Fibroblast of lung (primary cell): Measurements from ENCODE around the gene ATG5. TPM values are rescaled to one million over a fixed set of nuclear protein-coding genes. Genes with fewer than 3 reads are reported as not detected.

Experiments used
- DNase-seq, 2 donors: peaks; one replicate each; pipeline versions ENCODE4 v3.0.0 to v3.0.0-alpha.2; 2010; ENCODE audit warnings: low read depth in 2 of 2
- H2AFZ ChIP-seq: 2 replicates; pipeline ENCODE4 v1.5.1; 2012; ENCODE audit warnings: low read length, control low read depth, inconsistent platforms
- H3K27ac ChIP-seq: 2 replicates; pipeline ENCODE4 v1.5.1; 2011; ENCODE audit warnings: low read length, control low read depth; ENCODE audit not compliant: insufficient read depth
- H3K27me3 ChIP-seq: 2 replicates; pipeline ENCODE4 v1.5.1; 2011; ENCODE audit warnings: mild to moderate bottlenecking, low read length; ENCODE audit not compliant: control insufficient read depth, insufficient read depth
- H3K36me3 ChIP-seq: 2 replicates; pipeline ENCODE4 v1.5.1; 2011; ENCODE audit warnings: low read length; ENCODE audit not compliant: control insufficient read depth, insufficient read depth
- H3K4me1 ChIP-seq: 2 replicates; pipeline ENCODE4 v1.5.1; 2011; ENCODE audit warnings: low read length; ENCODE audit not compliant: control insufficient read depth, insufficient read depth; ENCODE audit errors: extremely low read depth
- H3K4me2 ChIP-seq: 2 replicates; pipeline ENCODE4 v1.5.1; 2011; ENCODE audit warnings: low read length, control low read depth; ENCODE audit not compliant: insufficient read depth; ENCODE audit errors: extremely low read depth
- H3K4me3 ChIP-seq, 4 experiments: fragments of 200-600 bp in 1 of 4; sonication (generic) in 1 of 4; replicated peaks in 1 of 4; 2 replicates each; pipeline ENCODE4 v1.5.1; 2011 to 2016; ENCODE audit warnings: low read length in 4 of 4, low read depth in 3 of 4, mild to moderate bottlenecking in 3 of 4, control low read depth in 2 of 4, inconsistent platforms in 1 of 4, mixed read lengths in 1 of 4; ENCODE audit not compliant: insufficient read depth in 1 of 4; ENCODE audit errors: control extremely low read depth in 1 of 4
- H3K79me2 ChIP-seq: 2 replicates; pipeline ENCODE4 v1.5.1; 2012; ENCODE audit warnings: mild to moderate bottlenecking, low read length, inconsistent platforms; ENCODE audit not compliant: control insufficient read depth, insufficient read depth
- H3K9ac ChIP-seq: 2 replicates; pipeline ENCODE4 v1.5.1; 2011; ENCODE audit warnings: mild to moderate bottlenecking, low read length, control low read depth; ENCODE audit not compliant: insufficient read depth
- H3K9me3 ChIP-seq: 2 replicates; pipeline ENCODE4 v1.5.1; 2012; ENCODE audit warnings: low read depth, low read length; ENCODE audit not compliant: control insufficient read depth, insufficient read depth
- H4K20me1 ChIP-seq: 2 replicates; pipeline ENCODE4 v1.5.1; 2011; ENCODE audit warnings: low read length; ENCODE audit not compliant: control insufficient read depth, insufficient read depth; ENCODE audit errors: extremely low read depth
- CTCF ChIP-seq, 2 donors: IDR thresholded peaks in 1 of 2; conservative IDR thresholded peaks in 1 of 2; 1 replicate in 1 of 2; 2 replicates in 1 of 2; pipeline ENCODE4 v1.5.1; 2011 to 2012; ENCODE audit warnings: low read length in 2 of 2, control low read depth in 1 of 2, inconsistent platforms in 1 of 2, low read depth in 1 of 2, mild to moderate bottlenecking in 1 of 2
- EZH2 ChIP-seq: IDR thresholded peaks from 2 replicates; pipeline ENCODE4 v1.5.1; 2012; ENCODE audit warnings: low read length, control low read depth, mild to moderate bottlenecking; ENCODE audit errors: missing control alignments
- polyA plus RNA-seq, 2 donors: library from polyadenylated mRNA; depleted of rRNA in 1 of 2; stranded (reverse) in 1 of 2; unstranded in 1 of 2; fragments of >200 nt; gene quantifications; 2 replicates each; pipeline ENCODE4 v1.2.1, GENCODE V29; 2011 to 2012; ENCODE audit warnings: missing spikeins in 1 of 2
- total RNA-seq: library from RNA; depleted of rRNA; stranded (reverse); fragments of >200 nt; gene quantifications from 2 replicates; pipeline ENCODE4 v1.2.1, GENCODE V29; 2014

The ATG5 gene
- total and polyA plus RNA-seq, 2 donors (not counting 1 experiment from before 2014, with no cell fraction given): 38.6 to 64.7 TPM

GRCh38 chr6:106315765-106316374 lies 9.7 kb downstream of the ATG5 start:
- Histone ChIP-seq H4K20me1 (peaks cover 2% of the 10 kb centered on the region), H3K9me3 (no peaks in the 10 kb centered on the region), H3K27me3 (no peaks in the 10 kb centered on the region), H3K79me2 (peaks cover 39% of the 10 kb centered on the region), H3K36me3 (peaks cover 2% of the 10 kb centered on the region), H3K4me3 (no peak overlapping the region), H3K9ac (no peak overlapping the region), H3K4me1 (no peaks in the 10 kb centered on the region), H3K4me2 (no peak overlapping the region), H3K27ac (no peak overlapping the region), H2AFZ (no peak overlapping the region)
- peak in 1 of 2 donors; percentile 33 for DNase-seq
- no peak for TF ChIP-seq CTCF (conservative IDR thresholded peaks at IDR 0.05 in 1 of 2, IDR thresholded peaks at IDR 0.05 in 1 of 2; ENCODE audit: low read depth in 1 of 2, low read length in 2 of 2)
- TF ChIP-seq EZH2: no peak

GRCh38 chr6:106309766-106310373 lies 15.7 kb downstream of the ATG5 start:
- Histone ChIP-seq H3K9me3 (no peaks in the 10 kb centered on the region), H3K4me2 (peak overlapping the region; percentile 63), H3K4me3 (no peak overlapping the region), H3K79me2 (peaks cover 6% of the 10 kb centered on the region), H3K36me3 (peaks cover 2% of the 10 kb centered on the region), H3K4me1 (no peaks in the 10 kb centered on the region), H2AFZ (no peak overlapping the region), H3K9ac (no peak overlapping the region), H3K27me3 (no peaks in the 10 kb centered on the region), H4K20me1 (no peaks in the 10 kb centered on the region), H3K27ac (no peak overlapping the region)
- no peak for TF ChIP-seq CTCF (conservative IDR thresholded peaks at IDR 0.05 in 1 of 2, IDR thresholded peaks at IDR 0.05 in 1 of 2; ENCODE audit: low read depth in 1 of 2, low read length in 2 of 2)
- no peak for TF ChIP-seq EZH2
- peak; percentile 35 to 50 for DNase-seq

- peak in 1 of 2 donors; percentile 77 for DNase-seq
- no peak overlapping the region for H2AFZ ChIP-seq
- no peak overlapping the region for H3K27ac ChIP-seq
- TF ChIP-seq EZH2 (no peak), CTCF (conservative IDR thresholded peaks at IDR 0.05 in 1 of 2, IDR thresholded peaks at IDR 0.05 in 1 of 2; ENCODE audit: low read depth in 1 of 2, low read length in 2 of 2) (no peak)
- H3K27me3 ChIP-seq: no peaks in the 10 kb centered on the region
- H3K4me2 ChIP-seq: no peak overlapping the region
- H4K20me1 ChIP-seq: no peaks in the 10 kb centered on the region
- H3K9ac ChIP-seq: no peak overlapping the region
- no peaks in the 10 kb centered on the region for H3K4me1 ChIP-seq
- H3K9me3 ChIP-seq: no peaks in the 10 kb centered on the region
- H3K4me3 ChIP-seq: no peak overlapping the region
- H3K36me3 ChIP-seq: peaks cover 2% of the 10 kb centered on the region
- H3K79me2 ChIP-seq: peaks cover 6% of the 10 kb centered on the region
Observed at GRCh38 chr6:106308985-106309384, 16.6 kb downstream of the ATG5 start.
